ACC112 (cell line): ENCODE measurements around the gene SFXN5.
"Not testable (repeated sequence)": the region's sequence is repeated elsewhere in the genome, so short reads cannot be mapped to it uniquely, and the experiment has no call there.

Experiments used
- H2AFZ ChIP-seq: fragments of 200-600 bp; sonication (generic); one replicate; pipeline ENCODE4 v1.6.0; 2017; ENCODE audit warnings: antibody characterized with exemption, low read length; ENCODE audit not compliant: unreplicated experiment
- H3K27ac ChIP-seq: fragments of 200-600 bp; sonication (generic); 2 replicates; pipeline ENCODE4 v1.5.1; 2014; ENCODE audit warnings: low read depth, mild to moderate bottlenecking, antibody characterized with exemption, low read length, moderate library complexity
- H3K27me3 ChIP-seq: fragments of 200-600 bp; sonication (generic); 2 replicates; pipeline ENCODE4 v1.6.1; 2014; ENCODE audit warnings: mild to moderate bottlenecking, antibody characterized with exemption, low read length, moderate library complexity, mixed read lengths; ENCODE audit not compliant: insufficient read depth
- H3K36me3 ChIP-seq: fragments of 200-600 bp; sonication (generic); 2 replicates; pipeline ENCODE4 v1.6.1; 2016; ENCODE audit warnings: mild to moderate bottlenecking, antibody characterized with exemption, low read length, moderate library complexity, mixed read lengths; ENCODE audit not compliant: insufficient read depth
- H3K4me1 ChIP-seq: fragments of 200-600 bp; sonication (generic); one replicate; pipeline ENCODE4 v1.6.1; 2016; ENCODE audit warnings: low read length, mixed read lengths; ENCODE audit not compliant: insufficient read depth, unreplicated experiment, control insufficient read depth
- H3K4me3 ChIP-seq: fragments of 200-600 bp; sonication (generic); 2 replicates; pipeline ENCODE4 v1.5.1; 2014; ENCODE audit warnings: mild to moderate bottlenecking, low read depth, low read length
- H3K79me2 ChIP-seq: fragments of 200-600 bp; sonication (generic); one replicate; pipeline ENCODE4 v1.6.0; 2016; ENCODE audit warnings: low read length; ENCODE audit not compliant: control insufficient read depth, unreplicated experiment, insufficient read depth

SFXN5 gene

DNA sequence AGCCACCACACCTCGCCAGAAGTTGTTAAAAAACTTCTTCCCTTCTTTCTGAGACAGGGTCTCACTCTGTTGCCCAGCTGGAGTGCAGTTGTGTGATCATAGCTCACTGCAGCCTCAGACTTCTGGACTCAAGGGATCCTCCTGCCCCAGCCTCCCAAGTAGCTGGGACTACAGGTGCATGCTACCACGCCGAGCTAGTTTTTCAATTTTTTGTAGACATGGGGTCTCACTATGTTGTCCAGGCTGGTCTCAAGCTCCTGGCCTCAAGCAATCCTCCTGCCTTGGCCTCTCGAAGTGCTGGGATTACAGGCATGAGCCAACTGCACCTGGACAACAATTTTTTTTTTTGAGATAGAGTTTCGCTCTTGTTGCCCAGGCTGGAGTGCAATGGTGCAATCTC is 6.4 kb downstream of the SFXN5 start:
- H3K27ac ChIP-seq, result peak overlapping the region; percentile 91; the same call in 1 of the 2 replicates
- H3K79me2 ChIP-seq, result peaks cover 52% of the 10 kb centered on the region
- H3K4me1 ChIP-seq, result peaks cover 26% of the 10 kb centered on the region
- not testable (repeated sequence) for H3K27me3 ChIP-seq, H3K36me3 ChIP-seq, H3K4me3 ChIP-seq, H2AFZ ChIP-seq

DNA sequence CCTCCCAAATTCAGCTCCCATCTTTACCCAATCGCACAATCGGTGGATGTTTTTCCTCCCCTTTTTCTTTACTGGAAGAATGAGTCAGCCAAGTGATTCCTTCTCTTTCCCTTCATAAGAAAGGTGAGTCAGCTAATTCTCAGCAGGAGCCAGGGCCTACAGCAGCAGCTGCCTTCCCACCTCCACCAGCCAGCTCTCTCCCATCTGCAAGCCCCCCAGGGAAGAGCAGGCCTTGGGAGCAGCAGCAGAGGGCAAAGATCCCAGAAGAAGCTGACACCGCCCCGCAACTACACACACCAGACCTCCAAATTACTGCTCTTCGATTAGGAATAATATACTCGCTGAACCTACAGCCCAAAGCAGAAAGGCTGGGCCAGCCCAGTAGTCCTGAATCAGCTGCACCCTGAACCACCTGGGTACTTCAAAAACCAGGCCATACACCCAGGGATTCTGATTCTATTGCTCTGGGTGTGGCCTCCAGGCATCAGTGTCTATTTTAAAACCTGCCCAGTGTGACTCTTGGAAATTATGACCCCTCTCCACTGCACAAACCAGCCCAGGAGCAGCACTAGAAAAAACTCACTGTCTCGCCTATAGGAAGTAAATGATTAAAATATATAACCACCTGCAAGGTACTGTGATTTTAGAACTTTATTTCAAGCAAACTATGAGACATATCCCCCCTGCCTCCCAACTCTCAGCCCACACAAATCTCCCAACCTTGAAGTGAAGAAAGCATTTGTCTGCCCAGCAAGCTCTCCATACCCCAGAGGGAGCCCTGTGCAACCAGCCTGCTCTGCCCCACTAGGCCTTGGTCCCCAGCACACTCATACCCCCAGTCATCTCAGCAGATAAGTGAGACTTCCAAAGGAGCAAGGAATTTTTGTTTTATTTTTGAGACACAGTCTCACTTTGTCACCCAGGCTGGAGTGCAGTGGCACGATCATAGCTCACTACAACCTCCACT is 7.3 kb downstream of the SFXN5 start:
- Histone ChIP-seq H3K79me2 (peaks cover 50% of the 10 kb centered on the region), H3K4me1 (peaks cover 26% of the 10 kb centered on the region), H2AFZ (no peak overlapping the region), H3K36me3 (no peaks in the 10 kb centered on the region), H3K27me3 (no peaks in the 10 kb centered on the region), H3K4me3 (0 out of 2 replicates have a peak overlapping the region, but pooled peaks have one; percentile 17), H3K27ac (peak overlapping the region; percentile 91)

GRCh38 chr2:73063472-73063871 is 8.0 kb downstream of the SFXN5 start:
- H3K27ac ChIP-seq, result peak overlapping the region; percentile 91
- peaks cover 26% of the 10 kb centered on the region for H3K4me1 ChIP-seq
- H3K36me3 ChIP-seq, result no peaks in the 10 kb centered on the region
- no peaks in the 10 kb centered on the region for H3K27me3 ChIP-seq
- H2AFZ ChIP-seq, result peak overlapping the region; percentile 56
- H3K79me2 ChIP-seq, result peaks cover 44% of the 10 kb centered on the region
- H3K4me3 ChIP-seq, result peak overlapping the region; percentile 17; the same call in 1 of the 2 replicates

- Histone ChIP-seq H3K27ac (no peak overlapping the region), H3K36me3 (peaks cover 13% of the 10 kb centered on the region), H3K4me1 (peaks cover 14% of the 10 kb centered on the region), H3K4me3 (no peak overlapping the region), H2AFZ (no peak overlapping the region), H3K27me3 (no peaks in the 10 kb centered on the region), H3K79me2 (peaks cover 29% of the 10 kb centered on the region)
Measured at GRCh38 chr2:73059106-73059505, 12.4 kb downstream of the SFXN5 start.

DNA sequence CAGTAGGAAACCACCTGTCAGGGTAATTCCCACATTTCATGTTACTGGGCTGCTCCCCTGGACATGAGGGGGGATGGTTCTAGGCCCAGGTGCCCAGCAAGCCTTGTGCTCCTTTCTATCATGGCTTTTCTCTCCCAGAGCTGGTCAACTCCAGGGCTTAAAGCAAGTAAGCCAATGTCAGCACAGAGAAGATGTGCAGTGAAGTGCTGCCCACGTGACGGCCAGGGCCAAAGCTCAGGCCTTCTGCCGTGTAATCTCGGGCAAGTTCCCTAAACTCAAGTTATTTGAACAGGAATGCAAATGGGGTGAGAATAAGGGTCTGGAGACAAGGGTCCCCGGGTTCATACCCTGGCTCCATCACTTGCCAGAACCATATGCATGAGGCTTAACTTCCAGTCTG is 16.5 kb downstream of the SFXN5 start:
- H3K4me1 ChIP-seq, result no peaks in the 10 kb centered on the region
- H3K4me3 ChIP-seq, result no peak overlapping the region
- no peak overlapping the region for H3K27ac ChIP-seq
- peaks cover 7% of the 10 kb centered on the region for H3K79me2 ChIP-seq
- H3K27me3 ChIP-seq, result no peaks in the 10 kb centered on the region
- peaks cover 13% of the 10 kb centered on the region for H3K36me3 ChIP-seq
- no peak overlapping the region for H2AFZ ChIP-seq

DNA sequence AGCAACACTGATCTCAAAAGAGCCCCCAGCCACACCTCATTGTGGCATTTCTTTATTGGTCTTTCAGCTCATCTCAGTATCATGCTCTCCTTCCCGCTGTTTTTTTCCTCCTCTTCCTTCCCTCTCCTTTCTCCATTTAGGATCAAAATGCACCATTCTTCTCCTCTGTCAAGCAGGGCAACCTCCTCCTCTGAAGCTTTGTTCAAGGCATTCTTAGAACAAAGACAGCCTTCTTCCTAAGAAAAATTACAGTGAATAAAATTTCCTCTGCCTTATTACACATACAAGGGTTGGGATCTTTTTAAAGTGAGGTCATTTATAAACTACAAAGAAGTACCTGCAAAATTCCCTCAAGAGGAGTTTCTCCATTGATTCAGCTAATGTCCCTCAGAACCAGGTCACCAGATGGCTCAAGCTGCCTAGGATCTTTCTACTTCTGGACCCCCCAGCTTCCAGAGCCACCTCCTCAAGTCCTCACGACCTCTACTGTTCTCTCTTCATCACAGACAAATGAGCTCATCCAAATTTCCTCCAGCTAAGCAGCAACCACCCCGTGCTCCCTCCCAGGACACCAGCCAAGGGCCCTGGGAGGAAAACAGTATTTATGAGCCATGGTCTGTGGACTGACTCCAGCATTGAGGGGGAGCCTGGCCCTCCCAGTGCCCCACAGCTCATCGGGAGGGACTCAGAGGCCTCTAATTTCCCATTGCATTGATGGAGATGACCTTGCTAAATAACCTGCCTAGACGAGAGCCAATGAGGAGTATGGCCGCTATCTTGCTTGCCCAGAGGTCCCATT is 18.0 kb downstream of the SFXN5 start:
- peaks cover 13% of the 10 kb centered on the region for H3K36me3 ChIP-seq
- H2AFZ ChIP-seq, result no peak overlapping the region
- H3K27me3 ChIP-seq, result no peaks in the 10 kb centered on the region
- H3K4me1 ChIP-seq, result no peaks in the 10 kb centered on the region
- no peak overlapping the region for H3K4me3 ChIP-seq
- H3K27ac ChIP-seq, result no peak overlapping the region
- peaks cover 3% of the 10 kb centered on the region for H3K79me2 ChIP-seq

DNA sequence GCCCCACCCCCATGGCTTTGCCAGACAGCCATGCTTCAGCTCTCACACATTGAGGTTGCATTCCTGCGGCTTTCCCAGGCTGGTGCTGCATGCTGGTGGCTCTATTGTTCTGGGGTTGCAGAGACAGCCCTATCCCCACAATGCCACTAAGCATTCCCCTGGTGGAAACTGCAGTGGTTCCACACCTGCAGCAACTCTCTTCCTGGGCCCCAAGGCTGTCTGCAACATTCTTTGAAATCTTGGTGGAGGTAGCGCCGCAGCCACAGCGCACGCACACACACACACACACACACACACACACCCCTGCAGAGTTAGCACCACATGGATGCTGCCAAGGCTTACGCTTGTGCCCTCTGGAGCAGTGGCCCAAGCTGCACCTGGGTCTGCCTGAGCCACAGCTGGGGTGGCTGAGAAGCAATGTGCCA is 21.4 kb downstream of the SFXN5 start:
- H3K36me3 ChIP-seq, result no peaks in the 10 kb centered on the region
- H3K4me1 ChIP-seq, result no peaks in the 10 kb centered on the region
- H2AFZ ChIP-seq, result no peak overlapping the region
- H3K27ac ChIP-seq, result no peak overlapping the region
- no peaks in the 10 kb centered on the region for H3K79me2 ChIP-seq
- H3K27me3 ChIP-seq, result no peaks in the 10 kb centered on the region
- no peak overlapping the region for H3K4me3 ChIP-seq

DNA sequence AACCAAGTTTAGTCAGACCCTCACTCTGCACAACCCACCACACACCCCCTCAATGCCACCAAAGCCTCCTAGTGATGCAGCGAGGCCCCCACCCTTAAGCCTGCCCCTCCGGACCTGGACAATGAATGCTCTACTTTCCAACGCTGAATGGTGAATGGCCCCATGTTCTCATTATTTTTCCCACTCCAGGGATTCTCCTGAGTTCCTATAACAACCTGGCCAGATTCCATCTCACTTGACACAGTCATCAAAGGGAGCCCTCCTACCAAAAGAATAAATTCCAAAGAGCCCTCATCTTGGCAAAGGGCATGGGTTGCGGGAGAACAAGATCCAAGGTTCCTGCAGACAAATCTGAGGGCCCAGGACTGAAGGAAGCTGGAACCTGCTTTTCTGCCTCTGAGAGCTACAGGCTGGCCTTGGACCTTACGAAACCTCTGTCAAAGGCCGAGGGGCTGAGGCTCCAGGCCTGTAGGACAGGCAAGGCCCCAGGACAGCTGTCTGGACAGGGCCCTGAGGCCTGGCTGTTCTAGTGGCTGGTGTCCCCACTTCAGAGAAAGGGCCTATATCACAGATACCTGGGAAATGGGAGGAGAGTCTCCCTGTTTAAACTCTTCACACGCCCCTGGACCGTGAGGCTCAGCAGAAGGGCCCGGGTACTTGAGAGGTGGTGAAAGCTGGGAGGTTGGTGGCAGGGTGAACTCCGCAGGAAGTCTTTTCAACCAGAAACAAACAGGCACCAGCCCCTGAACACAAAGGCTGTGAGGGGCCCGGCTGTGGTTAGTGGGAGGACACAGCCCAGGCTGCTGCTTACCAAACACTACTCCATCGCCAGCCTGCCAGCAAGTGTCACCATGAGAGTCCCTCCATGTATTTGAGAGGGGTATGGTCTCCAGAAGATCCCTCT is 27.3 kb downstream of the SFXN5 start:
- Histone ChIP-seq H3K27ac (no peak overlapping the region), H3K36me3 (no peaks in the 10 kb centered on the region), H3K4me1 (no peaks in the 10 kb centered on the region), H3K79me2 (no peaks in the 10 kb centered on the region), H2AFZ (no peak overlapping the region), H3K4me3 (no peak overlapping the region), H3K27me3 (no peaks in the 10 kb centered on the region)

DNA sequence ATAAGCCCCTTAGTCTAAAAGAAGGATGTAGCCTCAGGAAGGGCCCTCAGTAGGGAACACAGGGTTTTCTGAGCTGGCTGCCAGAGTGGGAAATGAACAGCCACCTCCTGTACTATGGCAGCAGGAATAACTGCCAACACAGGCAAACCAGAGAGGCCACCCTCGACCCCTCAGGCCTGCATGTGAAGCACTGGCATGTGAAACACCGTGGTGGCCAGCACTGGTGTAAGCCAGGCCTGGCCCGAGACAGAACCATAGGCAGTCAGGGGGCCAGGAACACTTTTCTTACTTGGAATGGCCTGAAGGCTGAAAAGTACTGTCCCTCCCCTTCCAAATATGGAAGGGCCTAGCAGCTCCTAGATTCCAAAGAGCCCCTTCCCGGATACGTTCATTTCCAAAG is 28.2 kb downstream of the SFXN5 start:
- no peaks in the 10 kb centered on the region for H3K36me3 ChIP-seq
- no peaks in the 10 kb centered on the region for H3K79me2 ChIP-seq
- no peaks in the 10 kb centered on the region for H3K27me3 ChIP-seq
- no peaks in the 10 kb centered on the region for H3K4me1 ChIP-seq
- no peak overlapping the region for H2AFZ ChIP-seq
- H3K27ac ChIP-seq, result no peak overlapping the region
- no peak overlapping the region for H3K4me3 ChIP-seq

DNA sequence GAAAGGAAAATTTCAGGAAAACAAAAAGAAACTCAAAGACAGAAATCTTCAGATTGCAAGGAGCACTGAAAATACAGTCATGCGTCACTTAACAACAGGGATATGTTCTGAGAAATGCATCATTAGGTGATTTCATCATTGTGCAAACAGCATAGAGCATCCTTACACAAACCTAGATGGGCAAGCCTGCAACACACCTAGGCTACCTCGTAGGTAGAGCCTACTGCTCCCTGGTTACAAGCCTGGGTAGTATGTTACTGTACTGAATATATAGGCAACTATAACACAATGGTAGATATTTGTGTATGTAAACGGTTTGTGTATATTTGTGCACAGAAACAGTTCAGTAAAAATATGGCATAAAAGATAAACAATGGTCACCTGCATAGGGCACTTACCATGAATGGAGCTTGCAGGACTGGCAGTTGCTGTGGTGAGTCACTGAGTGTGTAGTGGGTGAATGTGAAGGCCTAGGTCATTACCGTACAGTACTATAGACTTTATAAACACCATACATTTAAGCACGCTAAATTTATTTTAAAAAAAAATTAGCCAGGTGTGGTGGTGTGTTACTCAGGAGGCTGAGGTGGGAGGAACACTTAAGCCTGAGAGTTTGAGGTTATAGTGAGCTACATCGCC is 33.4 kb downstream of the SFXN5 start:
- Histone ChIP-seq H3K79me2 (no peaks in the 10 kb centered on the region), H2AFZ (no peak overlapping the region), H3K36me3 (no peaks in the 10 kb centered on the region), H3K27ac (no peak overlapping the region), H3K4me1 (no peaks in the 10 kb centered on the region), H3K27me3 (no peaks in the 10 kb centered on the region), H3K4me3 (no peak overlapping the region)
